Measurements from ENCODE around the gene GSTO2.
"Not testable (repeated sequence)": the region's sequence is repeated elsewhere in the genome, so short reads cannot be mapped to it uniquely, and the experiment has no call there.

Gene GSTO2

GRCh38 chr10:104232613-104233102 is 36.3 kb upstream of the GSTO2 start:
- Histone ChIP-seq H3K4me3 (ENCODE audit: low read depth, low read length) (peak overlapping the region; percentile 65), H3K36me3 (no peaks in the 10 kb centered on the region), H3K27ac (peak overlapping the region; percentile 34), H3K27me3 (ENCODE audit: insufficient read depth, low read depth, severe bottlenecking) (no peaks in the 10 kb centered on the region), H3K9me3 (ENCODE audit: severe bottlenecking) (no peaks in the 10 kb centered on the region)
- TF ChIP-seq, protein P1, sequence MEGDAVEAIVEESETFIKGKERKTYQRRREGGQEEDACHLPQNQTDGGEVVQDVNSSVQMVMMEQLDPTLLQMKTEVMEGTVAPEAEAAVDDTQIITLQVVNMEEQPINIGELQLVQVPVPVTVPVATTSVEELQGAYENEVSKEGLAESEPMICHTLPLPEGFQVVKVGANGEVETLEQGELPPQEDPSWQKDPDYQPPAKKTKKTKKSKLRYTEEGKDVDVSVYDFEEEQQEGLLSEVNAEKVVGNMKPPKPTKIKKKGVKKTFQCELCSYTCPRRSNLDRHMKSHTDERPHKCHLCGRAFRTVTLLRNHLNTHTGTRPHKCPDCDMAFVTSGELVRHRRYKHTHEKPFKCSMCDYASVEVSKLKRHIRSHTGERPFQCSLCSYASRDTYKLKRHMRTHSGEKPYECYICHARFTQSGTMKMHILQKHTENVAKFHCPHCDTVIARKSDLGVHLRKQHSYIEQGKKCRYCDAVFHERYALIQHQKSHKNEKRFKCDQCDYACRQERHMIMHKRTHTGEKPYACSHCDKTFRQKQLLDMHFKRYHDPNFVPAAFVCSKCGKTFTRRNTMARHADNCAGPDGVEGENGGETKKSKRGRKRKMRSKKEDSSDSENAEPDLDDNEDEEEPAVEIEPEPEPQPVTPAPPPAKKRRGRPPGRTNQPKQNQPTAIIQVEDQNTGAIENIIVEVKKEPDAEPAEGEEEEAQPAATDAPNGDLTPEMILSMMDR (IDR thresholded peaks at IDR 0.05; ENCODE audit: low read depth, low read length), result no peak
- DNase-seq, result no peak

- H3K27ac ChIP-seq, result no peak overlapping the region
- H3K36me3 ChIP-seq, result no peaks in the 10 kb centered on the region
- no peaks in the 10 kb centered on the region for H3K27me3 ChIP-seq (ENCODE audit: insufficient read depth, low read depth, severe bottlenecking)
- H3K9me3 ChIP-seq (ENCODE audit: severe bottlenecking), result no peaks in the 10 kb centered on the region
- TF ChIP-seq, protein P1 (IDR thresholded peaks at IDR 0.05; ENCODE audit: low read depth, low read length), result no peak
- no peak overlapping the region for H3K4me3 ChIP-seq (ENCODE audit: low read depth, low read length)
- no peak for DNase-seq
These were observed 35.2 kb upstream of the GSTO2 start for GRCh38 chr10:104233817-104234216.

GRCh38 chr10:104234934-104235333 is 34.0 kb upstream of the GSTO2 start:
- H3K27ac ChIP-seq, result no peak overlapping the region
- no peak for DNase-seq
- no peak overlapping the region for H3K4me3 ChIP-seq (ENCODE audit: low read depth, low read length)
- H3K9me3 ChIP-seq (ENCODE audit: severe bottlenecking), result no peaks in the 10 kb centered on the region
- TF ChIP-seq, protein P1 (IDR thresholded peaks at IDR 0.05; ENCODE audit: low read depth, low read length), result no peak
- H3K36me3 ChIP-seq, result no peaks in the 10 kb centered on the region
- no peaks in the 10 kb centered on the region for H3K27me3 ChIP-seq (ENCODE audit: insufficient read depth, low read depth, severe bottlenecking)

- Histone ChIP-seq H3K27me3 (ENCODE audit: insufficient read depth, low read depth, severe bottlenecking) (no peaks in the 10 kb centered on the region), H3K27ac (no peak overlapping the region), H3K36me3 (no peaks in the 10 kb centered on the region), H3K9me3 (ENCODE audit: severe bottlenecking) (no peaks in the 10 kb centered on the region), H3K4me3 (ENCODE audit: low read depth, low read length) (no peak overlapping the region)
- TF ChIP-seq, protein P1 (IDR thresholded peaks at IDR 0.05; ENCODE audit: low read depth, low read length), result no peak
- DNase-seq, result no peak
These were observed 33.2 kb upstream of the GSTO2 start for GRCh38 chr10:104235801-104236200.

DNA sequence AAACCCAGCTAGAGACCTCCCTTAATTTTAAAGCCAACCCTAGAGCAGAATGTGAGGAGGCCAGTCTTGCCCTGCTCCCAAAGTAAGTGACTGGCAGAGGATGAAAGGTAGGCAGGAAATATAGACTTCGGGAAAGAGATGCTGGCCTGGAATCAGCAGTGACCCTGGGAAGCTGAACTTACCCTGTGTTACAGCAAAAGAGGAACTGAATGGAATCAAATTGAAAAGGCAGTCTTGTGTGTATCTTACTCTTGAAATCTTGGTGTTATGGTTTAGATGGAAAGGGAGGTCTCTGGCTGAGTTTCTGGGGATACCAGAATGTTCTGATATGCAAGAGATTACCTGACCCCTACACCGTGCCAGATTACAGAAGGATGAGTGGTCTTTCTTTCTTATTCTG is 28.9 kb upstream of the GSTO2 start:
- TF ChIP-seq, protein P1 (IDR thresholded peaks at IDR 0.05; ENCODE audit: low read depth, low read length), result no peak
- no peak overlapping the region for H3K27ac ChIP-seq
- H3K36me3 ChIP-seq, result no peaks in the 10 kb centered on the region
- H3K27me3 ChIP-seq (ENCODE audit: insufficient read depth, low read depth, severe bottlenecking), result no peaks in the 10 kb centered on the region
- no peak overlapping the region for H3K4me3 ChIP-seq (ENCODE audit: low read depth, low read length)
- DNase-seq, result no peak
- H3K9me3 ChIP-seq (ENCODE audit: severe bottlenecking), result no peaks in the 10 kb centered on the region

DNA sequence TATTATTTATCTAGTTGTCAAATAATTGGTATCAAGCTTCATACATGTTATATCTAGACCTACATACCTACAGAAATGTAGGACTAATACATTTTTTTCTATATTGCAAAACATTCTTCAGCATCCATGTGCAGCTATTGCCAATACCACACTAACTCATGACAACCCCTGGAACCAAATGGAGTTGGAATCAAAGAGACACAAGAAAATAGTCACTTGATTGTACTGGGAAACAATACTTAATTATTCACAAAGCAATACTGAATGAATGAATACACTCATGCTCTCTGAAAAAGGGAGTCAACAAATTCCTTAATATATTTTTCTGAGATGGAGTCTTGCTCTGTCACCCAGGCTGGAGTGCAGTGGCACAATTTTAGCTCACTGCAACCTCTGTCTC is 26.4 kb upstream of the GSTO2 start:
- no peaks in the 10 kb centered on the region for H3K36me3 ChIP-seq
- no peak overlapping the region for H3K27ac ChIP-seq
- no peak for DNase-seq
- H3K4me3 ChIP-seq (ENCODE audit: low read depth, low read length), result no peak overlapping the region
- no peaks in the 10 kb centered on the region for H3K27me3 ChIP-seq (ENCODE audit: insufficient read depth, low read depth, severe bottlenecking)
- H3K9me3 ChIP-seq (ENCODE audit: severe bottlenecking), result no peaks in the 10 kb centered on the region
- TF ChIP-seq, protein P1 (IDR thresholded peaks at IDR 0.05; ENCODE audit: low read depth, low read length), result no peak

- not testable (repeated sequence) for H3K27me3 ChIP-seq (ENCODE audit: insufficient read depth, low read depth, severe bottlenecking); DNase-seq; H3K4me3 ChIP-seq (ENCODE audit: low read depth, low read length); H3K9me3 ChIP-seq (ENCODE audit: severe bottlenecking); H3K36me3 ChIP-seq; H3K27ac ChIP-seq
These were observed 26.0 kb upstream of the GSTO2 start for GRCh38 chr10:104243009-104243408.

All from WERI-Rb-1 (cell line).